ENCODE data around the gene TMX2.
"Not testable (repeated sequence)": the region's sequence is repeated elsewhere in the genome, so short reads cannot be mapped to it uniquely, and the experiment has no call there.

Gene TMX2

DNA sequence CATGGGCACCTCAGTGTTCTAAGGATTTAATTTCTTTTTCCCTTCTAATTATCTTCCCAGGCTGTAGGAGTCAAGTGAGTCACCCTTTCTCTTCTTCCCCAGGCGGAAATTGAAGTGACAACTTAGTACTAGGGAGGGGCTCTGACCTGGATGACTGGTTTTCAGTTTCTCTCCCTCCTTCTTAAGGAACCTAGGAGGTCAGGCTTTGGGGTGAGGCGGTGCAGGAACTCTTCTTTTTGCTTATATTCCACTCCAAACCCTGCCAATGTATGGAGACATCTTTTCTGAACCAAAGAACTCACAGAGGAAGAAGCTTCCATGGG is 31.9 kb upstream of the TMX2 start:
- no peaks in the 10 kb centered on the region for H3K9me3 ChIP-seq (ENCODE audit: control insufficient read depth in 2 of 2, low read length in 2 of 2)
- no peak overlapping the region for H3K9ac ChIP-seq (ENCODE audit: low read length in 2 of 2)
- H3K27me3 ChIP-seq (ENCODE audit: control insufficient read depth in 1 of 2, insufficient read depth in 2 of 2, low read length in 2 of 2), result no peaks in the 10 kb centered on the region
- H3K4me1 ChIP-seq (ENCODE audit: control insufficient read depth, insufficient read depth, low read length), result no peaks in the 10 kb centered on the region
- no peak overlapping the region for H3K27ac ChIP-seq (ENCODE audit: low read length)
- H3K36me3 ChIP-seq (ENCODE audit: control insufficient read depth in 2 of 2, insufficient read depth in 2 of 2, low read length in 2 of 2), result peaks cover 20% of the 10 kb centered on the region in 2 donors
- H3K4me3 ChIP-seq (ENCODE audit: low read length in 2 of 2), result no peak overlapping the region

DNA sequence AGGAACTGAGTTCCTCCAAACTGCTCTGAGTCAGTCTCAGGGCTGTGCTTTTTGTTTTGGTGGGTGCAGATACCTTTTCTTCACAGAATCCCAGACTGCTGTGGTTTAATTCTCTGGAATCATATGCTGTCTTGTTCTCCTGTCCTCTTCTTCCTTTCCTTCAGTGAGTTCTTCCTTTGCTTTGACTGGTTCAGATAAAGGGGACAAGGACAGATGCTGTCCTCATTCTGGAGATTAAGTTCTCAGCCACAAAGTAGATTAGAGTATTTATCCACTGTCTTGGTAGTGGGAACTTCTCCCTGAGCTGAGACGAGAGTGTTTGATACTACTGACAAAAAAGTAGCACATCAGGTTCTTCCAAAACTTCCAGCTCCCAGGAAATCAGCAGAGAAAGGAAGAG is 31.2 kb upstream of the TMX2 start:
- peak overlapping the region in 1 of 2 donors; percentile 52 for H3K9ac ChIP-seq (ENCODE audit: low read length in 2 of 2)
- no peak overlapping the region for H3K27ac ChIP-seq (ENCODE audit: low read length)
- no peak overlapping the region for H3K4me3 ChIP-seq (ENCODE audit: low read length in 2 of 2)
- H3K36me3 ChIP-seq (ENCODE audit: control insufficient read depth in 2 of 2, insufficient read depth in 2 of 2, low read length in 2 of 2), result peaks cover 20 to 24% of the 10 kb centered on the region in 2 donors
- H3K9me3 ChIP-seq (ENCODE audit: control insufficient read depth in 2 of 2, low read length in 2 of 2), result no peaks in the 10 kb centered on the region
- no peaks in the 10 kb centered on the region for H3K4me1 ChIP-seq (ENCODE audit: control insufficient read depth, insufficient read depth, low read length)
- no peaks in the 10 kb centered on the region for H3K27me3 ChIP-seq (ENCODE audit: control insufficient read depth in 1 of 2, insufficient read depth in 2 of 2, low read length in 2 of 2)

DNA sequence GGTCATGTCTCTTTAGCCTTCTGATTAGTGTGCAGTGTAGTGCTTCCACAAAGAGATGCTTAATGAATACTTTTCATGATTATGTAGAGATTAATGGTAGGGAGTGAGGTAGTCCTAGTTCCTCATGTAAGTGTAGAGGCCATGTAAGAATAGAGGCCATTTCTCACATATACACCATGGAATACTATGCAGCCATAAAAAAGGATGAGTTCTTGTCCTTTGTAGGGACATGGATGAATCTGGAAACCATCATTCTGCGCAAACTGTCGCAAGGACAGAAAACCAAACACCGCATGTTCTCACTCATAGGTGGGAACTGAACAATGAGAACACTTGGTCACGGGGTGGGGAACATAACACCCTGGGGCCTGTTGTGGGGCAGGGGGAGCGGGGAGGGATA is 21.9 kb upstream of the TMX2 start:
- not testable (repeated sequence) for H3K27ac ChIP-seq (ENCODE audit: low read length); H3K27me3 ChIP-seq (ENCODE audit: control insufficient read depth in 1 of 2, insufficient read depth in 2 of 2, low read length in 2 of 2); H3K4me3 ChIP-seq (ENCODE audit: low read length in 2 of 2); H3K9me3 ChIP-seq (ENCODE audit: control insufficient read depth in 2 of 2, low read length in 2 of 2); H3K4me1 ChIP-seq (ENCODE audit: control insufficient read depth, insufficient read depth, low read length); H3K9ac ChIP-seq (ENCODE audit: low read length in 2 of 2)
- peaks cover 44 to 52% of the 10 kb centered on the region in 2 donors for H3K36me3 ChIP-seq (ENCODE audit: control insufficient read depth in 2 of 2, insufficient read depth in 2 of 2, low read length in 2 of 2)

DNA sequence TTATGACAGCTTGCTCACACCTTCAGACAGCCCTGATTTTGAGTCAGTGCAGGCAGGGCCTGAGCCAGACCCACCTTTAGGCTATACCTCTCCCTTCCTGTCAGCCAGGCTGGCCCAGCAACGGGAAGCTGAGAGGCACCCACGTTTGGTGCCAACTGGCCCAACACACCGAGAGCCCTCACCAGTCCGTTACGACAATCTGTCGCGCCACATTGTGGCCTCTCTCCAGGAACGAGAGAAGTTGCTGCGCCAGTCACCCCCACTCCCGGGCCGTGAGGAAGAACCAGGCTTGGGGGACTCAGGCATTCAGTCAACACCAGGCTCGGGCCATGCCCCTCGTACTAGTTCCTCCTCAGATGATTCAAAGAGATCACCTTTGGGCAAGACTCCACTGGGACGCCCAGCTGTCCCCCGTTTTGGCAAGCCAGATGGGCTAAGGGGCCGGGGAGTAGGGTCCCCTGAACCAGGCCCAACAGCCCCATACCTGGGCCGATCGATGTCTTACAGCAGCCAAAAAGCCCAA is 13.5 kb upstream of the TMX2 start:
- no peaks in the 10 kb centered on the region for H3K9me3 ChIP-seq (ENCODE audit: control insufficient read depth in 2 of 2, low read length in 2 of 2)
- H3K9ac ChIP-seq (ENCODE audit: low read length in 2 of 2), result no peak overlapping the region
- H3K27ac ChIP-seq (ENCODE audit: low read length), result no peak overlapping the region
- no peaks in the 10 kb centered on the region for H3K27me3 ChIP-seq (ENCODE audit: control insufficient read depth in 1 of 2, insufficient read depth in 2 of 2, low read length in 2 of 2)
- H3K4me3 ChIP-seq (ENCODE audit: low read length in 2 of 2), result no peak overlapping the region
- no peaks in the 10 kb centered on the region for H3K4me1 ChIP-seq (ENCODE audit: control insufficient read depth, insufficient read depth, low read length)
- H3K36me3 ChIP-seq (ENCODE audit: control insufficient read depth in 2 of 2, insufficient read depth in 2 of 2, low read length in 2 of 2), result peaks cover 50 to 52% of the 10 kb centered on the region in 2 donors

DNA sequence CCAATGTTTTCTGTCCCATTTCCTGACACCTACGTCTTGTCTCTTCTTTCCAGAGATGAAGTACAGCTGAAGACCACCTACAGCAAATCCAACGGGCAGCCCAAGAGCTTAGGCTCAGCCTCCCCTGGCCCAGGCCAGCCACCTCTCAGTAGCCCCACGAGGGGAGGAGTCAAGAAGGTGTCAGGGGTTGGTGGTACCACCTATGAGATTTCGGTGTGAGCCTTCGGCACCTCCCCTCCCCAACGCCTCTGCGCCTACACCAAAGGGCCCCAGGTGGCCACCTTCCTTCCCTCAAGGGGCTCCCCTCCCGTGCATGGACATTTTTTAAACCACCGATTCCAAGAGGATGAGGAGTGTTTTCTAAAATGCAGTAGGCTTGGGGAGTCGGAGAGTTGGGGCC is 12.6 kb upstream of the TMX2 start:
- Histone ChIP-seq H3K36me3 (ENCODE audit: control insufficient read depth in 2 of 2, insufficient read depth in 2 of 2, low read length in 2 of 2) (peaks cover 51 to 54% of the 10 kb centered on the region in 2 donors), H3K9me3 (ENCODE audit: control insufficient read depth in 2 of 2, low read length in 2 of 2) (no peaks in the 10 kb centered on the region), H3K27ac (ENCODE audit: low read length) (no peak overlapping the region), H3K4me1 (ENCODE audit: control insufficient read depth, insufficient read depth, low read length) (no peaks in the 10 kb centered on the region), H3K4me3 (ENCODE audit: low read length in 2 of 2) (no peak overlapping the region), H3K27me3 (ENCODE audit: control insufficient read depth in 1 of 2, insufficient read depth in 2 of 2, low read length in 2 of 2) (no peaks in the 10 kb centered on the region), H3K9ac (ENCODE audit: low read length in 2 of 2) (no peak overlapping the region)

DNA sequence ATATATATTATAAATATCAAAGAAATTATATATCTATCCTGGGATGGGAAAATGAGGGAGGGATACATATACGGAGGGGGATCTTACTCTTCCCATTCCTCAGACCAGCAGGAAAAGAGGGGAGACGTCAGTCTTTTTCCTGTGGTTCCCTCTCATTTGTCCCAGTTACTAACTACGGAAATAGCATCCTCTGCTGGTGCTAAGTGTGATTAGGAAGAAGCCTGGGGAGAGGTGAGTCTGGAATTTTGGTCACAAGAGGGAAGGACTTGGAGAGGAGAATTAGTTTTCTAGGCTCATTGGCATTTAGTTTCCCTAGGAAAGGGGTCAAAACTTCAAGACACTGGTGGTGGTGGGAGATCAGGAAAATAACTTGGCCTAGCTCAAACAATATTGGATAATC is 12.0 kb upstream of the TMX2 start:
- H3K27me3 ChIP-seq (ENCODE audit: control insufficient read depth in 1 of 2, insufficient read depth in 2 of 2, low read length in 2 of 2), result no peaks in the 10 kb centered on the region
- H3K27ac ChIP-seq (ENCODE audit: low read length), result no peak overlapping the region
- H3K9me3 ChIP-seq (ENCODE audit: control insufficient read depth in 2 of 2, low read length in 2 of 2), result no peaks in the 10 kb centered on the region
- peaks cover 51 to 57% of the 10 kb centered on the region in 2 donors for H3K36me3 ChIP-seq (ENCODE audit: control insufficient read depth in 2 of 2, insufficient read depth in 2 of 2, low read length in 2 of 2)
- no peaks in the 10 kb centered on the region for H3K4me1 ChIP-seq (ENCODE audit: control insufficient read depth, insufficient read depth, low read length)
- H3K4me3 ChIP-seq (ENCODE audit: low read length in 2 of 2), result no peak overlapping the region
- peak overlapping the region in 1 of 2 donors; percentile 29 for H3K9ac ChIP-seq (ENCODE audit: low read length in 2 of 2)

DNA sequence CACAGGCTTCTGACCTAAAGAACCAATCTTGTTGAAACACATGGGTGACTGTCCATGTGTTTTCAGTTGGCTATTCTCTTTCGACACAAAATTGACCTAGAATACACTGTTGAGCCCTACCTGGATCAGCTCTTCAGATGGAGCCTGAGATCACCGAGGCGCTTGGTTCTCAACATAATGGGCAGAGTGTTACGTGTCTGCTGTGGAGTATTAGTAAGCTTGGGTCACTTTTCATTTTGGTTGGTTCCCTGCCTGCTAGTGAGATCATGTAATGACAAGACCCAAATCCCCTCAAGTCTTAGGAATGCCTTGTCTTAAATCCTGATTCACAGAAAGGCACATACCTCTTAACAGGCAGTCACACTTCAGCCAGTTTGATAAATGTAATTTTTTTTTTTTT is 9.1 kb upstream of the TMX2 start:
- Histone ChIP-seq H3K4me3 (ENCODE audit: low read length in 2 of 2) (no peak overlapping the region), H3K36me3 (ENCODE audit: control insufficient read depth in 2 of 2, insufficient read depth in 2 of 2, low read length in 2 of 2) (peaks cover 33 to 44% of the 10 kb centered on the region in 2 donors), H3K27me3 (ENCODE audit: control insufficient read depth in 1 of 2, insufficient read depth in 2 of 2, low read length in 2 of 2) (no peaks in the 10 kb centered on the region), H3K9me3 (ENCODE audit: control insufficient read depth in 2 of 2, low read length in 2 of 2) (no peaks in the 10 kb centered on the region), H3K27ac (ENCODE audit: low read length) (no peak overlapping the region), H3K9ac (ENCODE audit: low read length in 2 of 2) (no peak overlapping the region), H3K4me1 (ENCODE audit: control insufficient read depth, insufficient read depth, low read length) (no peaks in the 10 kb centered on the region)

DNA sequence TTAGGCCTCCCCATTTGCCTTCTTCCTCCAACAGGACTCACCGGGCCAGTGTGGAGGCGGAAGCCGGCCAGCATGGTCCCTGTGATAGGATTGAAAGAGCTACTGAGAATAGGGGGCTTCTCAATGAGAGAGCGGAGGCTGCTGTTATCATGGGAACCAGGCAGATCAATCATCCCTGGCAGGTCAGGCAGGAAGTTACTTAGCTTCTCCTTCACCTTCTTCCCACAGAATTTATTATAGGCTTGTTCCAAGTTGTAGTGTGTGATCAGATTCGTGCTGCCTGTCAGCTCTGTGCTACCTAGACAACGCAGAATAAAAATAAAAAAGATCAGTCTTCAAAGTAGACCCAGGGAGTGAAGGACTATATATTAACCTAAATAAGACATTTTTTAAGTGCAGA is 7.5 kb upstream of the TMX2 start:
- Histone ChIP-seq H3K4me1 (ENCODE audit: control insufficient read depth, insufficient read depth, low read length) (no peaks in the 10 kb centered on the region), H3K9me3 (ENCODE audit: control insufficient read depth in 2 of 2, low read length in 2 of 2) (no peaks in the 10 kb centered on the region), H3K27me3 (ENCODE audit: control insufficient read depth in 1 of 2, insufficient read depth in 2 of 2, low read length in 2 of 2) (no peaks in the 10 kb centered on the region), H3K4me3 (ENCODE audit: low read length in 2 of 2) (no peak overlapping the region), H3K36me3 (ENCODE audit: control insufficient read depth in 2 of 2, insufficient read depth in 2 of 2, low read length in 2 of 2) (peaks cover 22 to 30% of the 10 kb centered on the region in 2 donors), H3K9ac (ENCODE audit: low read length in 2 of 2) (no peak overlapping the region), H3K27ac (ENCODE audit: low read length) (no peak overlapping the region)

DNA sequence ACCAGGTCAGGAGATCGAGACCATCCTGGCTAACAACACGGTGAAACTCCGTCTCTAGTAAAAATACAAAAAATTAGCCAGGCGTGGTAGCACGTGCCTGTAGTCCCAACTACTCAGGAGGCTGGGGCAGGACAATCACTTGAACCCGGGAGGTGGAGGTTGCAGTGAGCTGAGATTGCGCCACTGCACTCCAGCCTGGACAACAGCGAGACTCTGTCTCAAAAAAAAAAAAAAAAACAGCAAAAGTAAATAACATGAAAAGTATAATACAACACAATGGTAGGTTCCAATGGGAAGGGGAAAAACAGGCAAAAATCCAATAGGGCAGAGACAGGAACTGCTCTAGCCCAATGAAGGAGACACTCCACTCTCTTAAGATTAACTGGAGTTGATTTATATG is 7.0 kb upstream of the TMX2 start:
- not testable (repeated sequence) for H3K9ac ChIP-seq (ENCODE audit: low read length in 2 of 2); H3K27ac ChIP-seq (ENCODE audit: low read length); H3K9me3 ChIP-seq (ENCODE audit: control insufficient read depth in 2 of 2, low read length in 2 of 2); H3K27me3 ChIP-seq (ENCODE audit: control insufficient read depth in 1 of 2, insufficient read depth in 2 of 2, low read length in 2 of 2); H3K4me1 ChIP-seq (ENCODE audit: control insufficient read depth, insufficient read depth, low read length); H3K4me3 ChIP-seq (ENCODE audit: low read length in 2 of 2)
- H3K36me3 ChIP-seq (ENCODE audit: control insufficient read depth in 2 of 2, insufficient read depth in 2 of 2, low read length in 2 of 2), result peaks cover 21 to 26% of the 10 kb centered on the region in 2 donors

DNA sequence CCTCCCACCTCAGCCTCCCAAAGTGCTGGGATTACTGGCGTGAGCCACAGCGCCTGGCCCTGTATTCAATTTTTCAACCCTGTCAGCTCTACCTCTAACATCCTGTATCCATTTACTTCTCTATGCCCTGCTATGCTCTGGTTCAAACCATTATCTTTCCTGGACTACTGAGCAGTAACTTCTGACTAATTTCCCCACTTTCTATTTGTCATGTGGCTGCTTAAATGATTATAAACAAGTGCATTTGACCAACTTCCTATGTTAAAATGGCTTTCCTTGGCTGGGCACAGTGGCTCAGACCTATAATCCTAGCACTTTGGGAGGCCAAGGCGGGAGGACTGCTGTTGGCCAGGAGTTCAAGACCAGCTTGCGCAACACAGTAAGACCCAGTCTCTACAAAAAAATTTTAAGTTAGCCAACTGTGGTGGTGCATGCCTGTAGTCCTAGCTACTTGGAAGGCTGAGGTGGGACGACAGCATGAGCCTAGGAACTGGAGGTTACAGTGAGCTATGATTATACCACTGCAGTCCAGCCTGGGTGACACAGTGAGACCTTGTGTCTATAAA is 2.5 kb upstream of the TMX2 start:
- Histone ChIP-seq H3K9ac (ENCODE audit: low read length in 2 of 2) (no peak overlapping the region), H3K4me1 (ENCODE audit: control insufficient read depth, insufficient read depth, low read length) (peaks cover 32% of the 10 kb centered on the region), H3K9me3 (ENCODE audit: control insufficient read depth in 2 of 2, low read length in 2 of 2) (no peaks in the 10 kb centered on the region)

DNA sequence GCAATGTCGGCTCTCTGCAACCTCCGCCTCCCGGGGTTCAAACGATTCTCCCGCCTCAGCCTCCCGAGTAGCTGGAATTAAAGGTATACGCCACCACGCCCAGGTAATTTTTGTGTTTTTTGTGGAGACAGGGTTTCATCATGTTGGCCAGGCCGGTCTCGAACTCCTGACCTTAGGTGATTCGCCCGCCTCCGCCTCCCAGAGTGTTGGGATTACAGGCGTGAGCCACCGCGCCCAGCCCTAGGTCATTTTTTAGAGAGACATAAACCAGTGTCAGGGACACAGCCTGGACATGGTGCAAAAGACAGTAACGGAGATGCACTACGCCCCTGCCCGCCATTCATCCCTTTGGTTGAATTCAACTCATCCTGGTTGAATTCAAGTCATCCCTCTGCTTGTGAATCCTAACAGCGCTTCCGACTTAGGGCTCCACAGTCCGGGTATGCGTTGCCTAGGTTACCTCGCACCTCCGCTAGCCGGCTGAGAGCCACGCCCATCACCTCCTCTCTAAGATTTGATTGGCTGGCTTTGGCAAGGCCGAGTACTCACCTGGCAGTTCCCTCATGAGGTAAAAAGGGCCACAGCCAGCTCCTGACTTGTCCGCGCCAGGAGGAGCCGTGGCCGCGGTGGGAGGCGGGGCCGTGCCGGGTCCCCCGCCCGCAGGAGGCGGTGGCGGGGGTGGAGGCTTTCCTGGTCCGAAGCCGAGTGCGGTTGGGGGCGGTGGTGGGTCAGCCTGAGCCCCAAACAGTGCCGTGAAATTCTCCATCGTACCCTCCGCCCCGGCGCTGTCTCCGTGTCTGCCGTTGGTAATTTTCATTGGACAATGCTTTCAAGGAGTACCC is 758 bp upstream of the TMX2 start, which contains the start of gene MED19:
Gene MED19, minus strand, starts transcription at position 802 of the 842 bp plus-strand sequence. Its CDS starts 36 bp downstream, at position 766.
- peak within 1 kb of the TSS; percentile 90 to 100 for H3K4me3 ChIP-seq (ENCODE audit: low read length in 2 of 2)
- H3K27me3 ChIP-seq (ENCODE audit: control insufficient read depth in 1 of 2, insufficient read depth in 2 of 2, low read length in 2 of 2), result no peaks in the 10 kb centered on the region
- peak within 1 kb of the TSS; percentile 93 to 99 for H3K9ac ChIP-seq (ENCODE audit: low read length in 2 of 2)
- peaks cover 0 to 4% of the 10 kb centered on the region in 2 donors for H3K36me3 ChIP-seq (ENCODE audit: control insufficient read depth in 2 of 2, insufficient read depth in 2 of 2, low read length in 2 of 2)
- peaks cover 32% of the 10 kb centered on the region for H3K4me1 ChIP-seq (ENCODE audit: control insufficient read depth, insufficient read depth, low read length)
- peak within 1 kb of the TSS; percentile 87 for H3K27ac ChIP-seq (ENCODE audit: low read length)
- H3K9me3 ChIP-seq (ENCODE audit: control insufficient read depth in 2 of 2, low read length in 2 of 2), result no peaks in the 10 kb centered on the region

More for the DNA sequence above, 2.5 kb upstream of the TMX2 start:
- Histone ChIP-seq H3K27me3 (ENCODE audit: control insufficient read depth in 1 of 2, insufficient read depth in 2 of 2, low read length in 2 of 2) (no peaks in the 10 kb centered on the region), H3K36me3 (ENCODE audit: control insufficient read depth in 2 of 2, insufficient read depth in 2 of 2, low read length in 2 of 2) (peaks cover 3 to 5% of the 10 kb centered on the region in 2 donors), H3K4me3 (ENCODE audit: low read length in 2 of 2) (no peak overlapping the region), H3K27ac (ENCODE audit: low read length) (no peak overlapping the region)

Measured in stomach smooth muscle (tissue), 2 donors.